T-helper 2 cell treated with Interferon-gamma antibody and Interleukin-4, amounts not matched to agents 5 μg/mL and 100 μg/mL, for 36 hours (primary cell): ENCODE data around the gene RXRB.
"Not testable (repeated sequence)": the region's sequence is repeated elsewhere in the genome, so short reads cannot be mapped to it uniquely, and the experiment has no call there.

Source experiments
- DNase-seq: peaks from one replicate; pipeline ENCODE4 v3.0.0; 2021; ENCODE audit warnings: low spot score
- H3K27ac Mint-ChIP-seq: one replicate; pipeline ENCODE4 v1.8.0; 2021; ENCODE audit warnings: mild to moderate bottlenecking, mixed read lengths
- H3K27me3 Mint-ChIP-seq: one replicate; pipeline ENCODE4 v1.8.0; 2021; ENCODE audit warnings: low read depth, mixed read lengths
- H3K36me3 Mint-ChIP-seq: one replicate; pipeline ENCODE4 v1.8.0; 2021; ENCODE audit warnings: low read depth, mixed read lengths
- H3K4me1 Mint-ChIP-seq: one replicate; pipeline ENCODE4 v1.8.0; 2021; ENCODE audit warnings: low read depth, mixed read lengths
- H3K4me3 Mint-ChIP-seq: one replicate; pipeline ENCODE4 v1.8.0; 2022; ENCODE audit warnings: mild to moderate bottlenecking, moderate library complexity, mixed read lengths
- H3K9me3 Mint-ChIP-seq: one replicate; pipeline ENCODE4 v1.8.0; 2021; ENCODE audit warnings: mixed read lengths

Gene RXRB

GRCh38 chr6:33200219-33201146 is at the start of gene RXRB, which contains the start of gene SLC39A7:
Gene RXRB, minus strand, starts transcription at chr6:33200665. Its CDS starts 189 bp downstream, at chr6:33200476.
Gene SLC39A7, plus strand, starts transcription at chr6:33200867. Its CDS starts 379 bp downstream, at chr6:33201246.
- no peaks in the 10 kb centered on the region for H3K27me3 Mint-ChIP-seq
- peaks cover 50% of the 10 kb centered on the region for H3K4me1 Mint-ChIP-seq
- peak within 1 kb of the TSS; percentile 98 for H3K27ac Mint-ChIP-seq
- no peaks in the 10 kb centered on the region for H3K9me3 Mint-ChIP-seq
- peaks cover 62% of the 10 kb centered on the region for H3K36me3 Mint-ChIP-seq
- peak; percentile 97 for DNase-seq
- peak within 1 kb of the TSS; percentile 100 for H3K4me3 Mint-ChIP-seq

- Mint-ChIP-seq H3K4me3 (peak overlapping the region; percentile 95), H3K36me3 (peaks cover 25% of the 10 kb centered on the region), H3K27ac (peak overlapping the region; percentile 90), H3K27me3 (peaks cover 4% of the 10 kb centered on the region), H3K4me1 (peaks cover 36% of the 10 kb centered on the region), H3K9me3 (no peaks in the 10 kb centered on the region)
- DNase-seq = peak; percentile 20
Observed at GRCh38 chr6:33249732-33250630, 49.5 kb upstream of the RXRB start.

GRCh38 chr6:33248932-33249731 is 48.7 kb upstream of the RXRB start:
- Mint-ChIP-seq H3K27ac (peak overlapping the region; percentile 90), H3K4me3 (peak overlapping the region; percentile 95), H3K27me3 (peaks cover 4% of the 10 kb centered on the region), H3K9me3 (no peaks in the 10 kb centered on the region), H3K4me1 (peaks cover 36% of the 10 kb centered on the region), H3K36me3 (peaks cover 24% of the 10 kb centered on the region)
- DNase-seq = peak; percentile 99

GRCh38 chr6:33248643-33248931 is 48.1 kb upstream of the RXRB start:
- Mint-ChIP-seq H3K27me3 (peaks cover 4% of the 10 kb centered on the region), H3K4me1 (peaks cover 36% of the 10 kb centered on the region), H3K9me3 (no peaks in the 10 kb centered on the region), H3K36me3 (peaks cover 24% of the 10 kb centered on the region), H3K27ac (peak overlapping the region; percentile 90), H3K4me3 (peak overlapping the region; percentile 95)
- no peak for DNase-seq

GRCh38 chr6:33247977-33248642 is 47.6 kb upstream of the RXRB start:
- DNase-seq = peak; percentile 85
- Mint-ChIP-seq H3K27ac (peak overlapping the region; percentile 90), H3K9me3 (no peaks in the 10 kb centered on the region), H3K4me3 (peak overlapping the region; percentile 95), H3K4me1 (peaks cover 36% of the 10 kb centered on the region), H3K36me3 (peaks cover 24% of the 10 kb centered on the region), H3K27me3 (peaks cover 8% of the 10 kb centered on the region)

- Mint-ChIP-seq H3K4me1 (peaks cover 13% of the 10 kb centered on the region), H3K4me3 (no peak overlapping the region), H3K36me3 (no peaks in the 10 kb centered on the region), H3K27me3 (peaks cover 10% of the 10 kb centered on the region), H3K9me3 (no peaks in the 10 kb centered on the region), H3K27ac (no peak overlapping the region)
- DNase-seq = no peak
Observed at GRCh38 chr6:33243476-33243875, 43.0 kb upstream of the RXRB start.

- Mint-ChIP-seq H3K4me1 (peaks cover 10% of the 10 kb centered on the region), H3K27ac (peak overlapping the region; percentile 1), H3K4me3 (no peak overlapping the region), H3K36me3 (no peaks in the 10 kb centered on the region), H3K27me3 (peaks cover 11% of the 10 kb centered on the region), H3K9me3 (no peaks in the 10 kb centered on the region)
- no peak for DNase-seq
Observed at GRCh38 chr6:33241968-33242367, 41.5 kb upstream of the RXRB start.

GRCh38 chr6:33237741-33238140 is 37.3 kb upstream of the RXRB start:
- Mint-ChIP-seq H3K9me3 (no peaks in the 10 kb centered on the region), H3K36me3 (no peaks in the 10 kb centered on the region), H3K4me3 (no peak overlapping the region), H3K27ac (no peak overlapping the region), H3K27me3 (peaks cover 21% of the 10 kb centered on the region), H3K4me1 (peaks cover 10% of the 10 kb centered on the region)
- DNase-seq = no peak

GRCh38 chr6:33236852-33237251 is 36.4 kb upstream of the RXRB start:
- Mint-ChIP-seq H3K9me3 (no peaks in the 10 kb centered on the region), H3K4me3 (no peak overlapping the region), H3K27me3 (peaks cover 23% of the 10 kb centered on the region), H3K4me1 (peaks cover 3% of the 10 kb centered on the region), H3K36me3 (no peaks in the 10 kb centered on the region), H3K27ac (no peak overlapping the region)
- no peak for DNase-seq

GRCh38 chr6:33236328-33236727 is 35.9 kb upstream of the RXRB start:
- no peak overlapping the region for H3K27ac Mint-ChIP-seq
- no peaks in the 10 kb centered on the region for H3K9me3 Mint-ChIP-seq
- H3K36me3 Mint-ChIP-seq = no peaks in the 10 kb centered on the region
- no peak overlapping the region for H3K4me3 Mint-ChIP-seq
- peaks cover 5% of the 10 kb centered on the region for H3K4me1 Mint-ChIP-seq
- H3K27me3 Mint-ChIP-seq = peaks cover 26% of the 10 kb centered on the region
- no peak for DNase-seq

- peaks cover 3% of the 10 kb centered on the region for H3K4me1 Mint-ChIP-seq
- peaks cover 30% of the 10 kb centered on the region for H3K27me3 Mint-ChIP-seq
- no peaks in the 10 kb centered on the region for H3K9me3 Mint-ChIP-seq
- no peaks in the 10 kb centered on the region for H3K36me3 Mint-ChIP-seq
- H3K4me3 Mint-ChIP-seq = no peak overlapping the region
- H3K27ac Mint-ChIP-seq = no peak overlapping the region
- no peak for DNase-seq
Observed at GRCh38 chr6:33235221-33235634, 34.8 kb upstream of the RXRB start.

GRCh38 chr6:33226503-33227120 is 26.1 kb upstream of the RXRB start:
- H3K36me3 Mint-ChIP-seq, DNase-seq, H3K4me1 Mint-ChIP-seq, H3K27ac Mint-ChIP-seq, H3K4me3 Mint-ChIP-seq, H3K9me3 Mint-ChIP-seq: not testable (repeated sequence)
- H3K27me3 Mint-ChIP-seq = peaks cover 46% of the 10 kb centered on the region

- Mint-ChIP-seq H3K27ac (no peak overlapping the region), H3K9me3 (no peaks in the 10 kb centered on the region), H3K4me3 (no peak overlapping the region), H3K36me3 (peaks cover 4% of the 10 kb centered on the region), H3K4me1 (peaks cover 13% of the 10 kb centered on the region), H3K27me3 (peaks cover 44% of the 10 kb centered on the region)
- DNase-seq = no peak
Observed at GRCh38 chr6:33217681-33218080, 17.2 kb upstream of the RXRB start.
